NCI-H446 treated with DMSO at 0.1 percent for 48 hours (cell line): ENCODE measurements around the gene LOXL3.

Source experiments
- DNase-seq: peaks from one replicate; lab custom pipeline; 2025; lab: John Stamatoyannopoulos, UW

Gene LOXL3, protein sequence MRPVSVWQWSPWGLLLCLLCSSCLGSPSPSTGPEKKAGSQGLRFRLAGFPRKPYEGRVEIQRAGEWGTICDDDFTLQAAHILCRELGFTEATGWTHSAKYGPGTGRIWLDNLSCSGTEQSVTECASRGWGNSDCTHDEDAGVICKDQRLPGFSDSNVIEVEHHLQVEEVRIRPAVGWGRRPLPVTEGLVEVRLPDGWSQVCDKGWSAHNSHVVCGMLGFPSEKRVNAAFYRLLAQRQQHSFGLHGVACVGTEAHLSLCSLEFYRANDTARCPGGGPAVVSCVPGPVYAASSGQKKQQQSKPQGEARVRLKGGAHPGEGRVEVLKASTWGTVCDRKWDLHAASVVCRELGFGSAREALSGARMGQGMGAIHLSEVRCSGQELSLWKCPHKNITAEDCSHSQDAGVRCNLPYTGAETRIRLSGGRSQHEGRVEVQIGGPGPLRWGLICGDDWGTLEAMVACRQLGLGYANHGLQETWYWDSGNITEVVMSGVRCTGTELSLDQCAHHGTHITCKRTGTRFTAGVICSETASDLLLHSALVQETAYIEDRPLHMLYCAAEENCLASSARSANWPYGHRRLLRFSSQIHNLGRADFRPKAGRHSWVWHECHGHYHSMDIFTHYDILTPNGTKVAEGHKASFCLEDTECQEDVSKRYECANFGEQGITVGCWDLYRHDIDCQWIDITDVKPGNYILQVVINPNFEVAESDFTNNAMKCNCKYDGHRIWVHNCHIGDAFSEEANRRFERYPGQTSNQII

DNA sequence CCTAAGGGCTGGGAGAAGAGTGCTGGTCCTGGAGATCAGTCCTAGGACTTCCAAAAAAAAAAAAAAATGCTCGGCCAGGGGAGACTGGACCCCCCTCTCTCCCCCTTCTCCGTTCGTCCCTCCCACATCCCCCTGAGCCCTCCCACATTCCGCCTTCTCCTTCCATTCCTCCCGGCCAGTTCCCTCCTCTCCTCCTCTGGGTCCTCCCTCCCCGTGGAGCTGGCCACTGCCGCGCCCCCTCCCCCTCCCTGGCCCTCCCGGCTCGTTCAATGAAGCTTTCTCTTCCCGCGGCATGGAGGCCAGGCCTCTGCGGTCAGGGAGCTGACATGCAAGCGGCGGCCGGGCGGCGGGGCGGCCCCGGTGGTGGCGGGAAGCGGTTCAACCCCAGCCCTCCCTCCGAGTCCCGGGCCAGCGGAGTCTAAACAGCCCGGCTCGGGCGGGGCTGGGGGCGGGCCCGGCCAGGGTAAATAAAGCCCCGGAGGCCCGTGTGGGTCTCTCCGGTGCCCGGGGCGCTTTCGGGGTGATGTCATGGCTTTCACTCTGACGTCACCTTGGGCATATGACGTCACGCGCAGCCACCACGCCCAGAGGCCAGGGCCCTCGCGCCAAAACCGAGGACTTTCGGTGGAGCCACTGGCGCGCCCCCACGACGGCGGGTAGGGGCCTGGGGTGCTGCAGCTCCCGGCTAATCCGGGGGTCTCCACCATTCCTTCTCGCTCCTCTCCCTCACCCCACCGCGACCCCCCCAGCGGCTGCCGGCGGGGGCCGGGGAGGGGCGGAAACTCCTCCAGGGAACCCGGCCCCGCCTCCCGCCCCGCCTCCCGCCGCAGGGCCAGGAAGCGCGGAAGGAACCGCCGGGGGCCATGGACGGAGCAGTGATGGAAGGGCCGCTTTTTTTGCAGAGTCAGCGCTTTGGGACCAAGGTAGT is at the start of gene LOXL3, which contains the start of gene DOK1:
Gene LOXL3 (minus strand): TSS at position 51 of the 928 bp plus-strand sequence. CDS start 1,308 bp downstream, outside the sequence.
Gene DOK1 (plus strand): TSS at position 829 of the 928 bp plus-strand sequence. CDS start 35 bp downstream, at position 864.
- peak; percentile 25 for DNase-seq

DNA sequence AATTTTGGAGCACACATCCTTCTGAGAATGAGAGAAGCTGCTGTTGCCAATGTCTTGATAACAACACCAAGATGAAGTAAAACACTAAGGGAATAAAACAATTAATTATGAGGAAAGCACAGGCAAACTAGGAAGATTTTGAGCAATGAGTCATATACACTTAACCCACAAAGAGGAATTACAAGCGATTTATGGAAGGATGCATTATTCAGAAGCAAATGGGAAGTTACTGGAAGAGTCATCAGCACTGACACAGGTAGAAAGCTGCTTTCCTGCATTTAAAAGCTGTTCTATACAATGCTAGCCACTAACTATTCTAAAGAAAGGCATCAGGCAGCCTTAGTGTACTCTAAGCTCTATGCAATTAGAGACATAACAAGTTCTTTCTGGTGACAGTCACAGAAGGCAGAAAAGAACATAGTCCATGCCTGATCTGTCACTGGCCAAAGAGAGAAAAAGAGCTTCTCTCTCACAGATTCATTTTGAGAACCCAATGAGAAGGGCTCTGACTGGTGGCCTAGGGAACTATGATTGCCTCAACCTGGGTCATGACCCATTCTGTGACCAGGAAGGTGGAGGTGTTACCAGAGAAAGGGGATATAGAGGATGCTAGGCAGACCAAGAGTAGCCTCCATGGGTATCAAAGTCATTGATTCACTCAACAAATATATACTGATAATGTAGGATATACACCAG is 49.0 kb upstream of the LOXL3 start:
- no peak for DNase-seq

GRCh38 chr2:74599676-74600075 is 45.9 kb upstream of the LOXL3 start:
- no peak for DNase-seq

GRCh38 chr2:74597410-74597809 is 43.7 kb upstream of the LOXL3 start:
- DNase-seq: peak; percentile 98

GRCh38 chr2:74596584-74596983 is 42.8 kb upstream of the LOXL3 start:
- DNase-seq: no peak

GRCh38 chr2:74593826-74594772 is 40.4 kb upstream of the LOXL3 start:
- DNase-seq: peak; percentile 6

- no peak for DNase-seq
Measured at GRCh38 chr2:74588664-74589063, 34.9 kb upstream of the LOXL3 start.

GRCh38 chr2:74587664-74588277 is 34.0 kb upstream of the LOXL3 start:
- peak; percentile 41 for DNase-seq

GRCh38 chr2:74585406-74586185 is 31.9 kb upstream of the LOXL3 start:
- DNase-seq: no peak

DNA sequence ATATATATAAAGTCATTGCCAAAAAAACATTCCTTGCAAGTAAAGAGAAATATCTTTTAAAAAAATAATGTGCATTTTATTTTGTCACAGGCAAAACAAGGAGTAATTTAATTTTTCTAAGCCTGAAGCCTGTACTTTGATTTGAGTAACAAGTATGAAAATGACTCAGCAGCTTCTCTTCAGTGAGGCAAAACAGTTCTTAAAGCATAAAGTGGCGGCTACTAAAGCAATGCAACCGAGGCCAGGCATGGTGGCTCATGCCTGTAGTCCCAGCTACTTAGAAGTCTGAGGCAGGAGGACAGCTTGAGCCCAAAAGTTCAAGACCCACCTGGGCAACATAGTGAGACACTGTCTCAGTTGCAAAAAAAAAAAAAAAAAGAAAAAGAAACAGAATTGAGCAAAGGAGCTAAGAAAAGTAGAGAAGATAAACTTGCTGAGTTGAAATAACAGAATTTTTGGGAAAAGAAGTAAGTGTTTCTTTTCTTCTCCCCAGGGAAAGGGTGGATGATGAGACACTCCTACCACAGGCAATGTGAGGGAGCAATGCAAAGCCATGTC is 30.4 kb upstream of the LOXL3 start:
- DNase-seq: no peak

- no peak for DNase-seq
Measured at GRCh38 chr2:74583504-74583903, 29.8 kb upstream of the LOXL3 start.

- no peak for DNase-seq
Measured at GRCh38 chr2:74582184-74582583, 28.4 kb upstream of the LOXL3 start.

GRCh38 chr2:74581463-74581862 is 27.7 kb upstream of the LOXL3 start:
- no peak for DNase-seq

DNA sequence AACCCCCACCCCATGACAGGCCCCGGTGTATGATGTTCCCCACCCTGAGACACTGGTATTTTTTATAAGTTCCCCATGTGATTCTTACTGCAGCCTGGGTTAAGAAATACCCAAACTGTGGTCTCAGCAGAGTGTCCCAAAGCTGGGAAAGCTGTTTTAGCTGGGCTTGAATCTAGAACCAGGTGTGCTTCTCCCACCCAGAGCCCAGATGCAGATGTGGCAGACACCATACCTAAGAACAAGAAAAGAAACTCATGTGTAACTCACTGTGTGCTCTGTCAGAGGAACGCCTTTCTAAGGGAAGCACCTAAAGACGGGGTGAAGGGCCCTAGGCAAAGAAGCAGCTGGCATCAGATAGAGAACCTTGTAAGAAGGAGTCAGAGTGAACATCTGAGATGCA is 24.7 kb upstream of the LOXL3 start:
- DNase-seq: no peak

DNA sequence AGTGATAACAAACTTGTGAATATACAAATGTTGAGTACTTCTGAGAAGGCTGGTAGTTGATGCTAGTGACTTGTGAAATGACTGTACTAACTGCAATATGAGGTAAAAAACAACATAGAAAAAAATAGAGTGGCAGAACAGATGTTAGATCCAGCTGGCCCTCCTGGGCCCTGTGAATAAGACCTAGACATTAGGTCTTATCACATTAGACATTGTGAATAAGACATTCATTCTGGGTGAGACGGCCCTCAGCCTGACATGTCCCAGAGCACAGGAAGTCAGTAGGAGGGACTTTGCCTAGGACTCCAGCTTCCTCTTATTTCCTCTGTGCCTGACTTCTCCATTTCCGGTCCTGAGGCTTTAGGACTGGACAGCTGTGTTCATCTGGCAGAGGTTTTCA is 23.7 kb upstream of the LOXL3 start:
- no peak for DNase-seq

DNA sequence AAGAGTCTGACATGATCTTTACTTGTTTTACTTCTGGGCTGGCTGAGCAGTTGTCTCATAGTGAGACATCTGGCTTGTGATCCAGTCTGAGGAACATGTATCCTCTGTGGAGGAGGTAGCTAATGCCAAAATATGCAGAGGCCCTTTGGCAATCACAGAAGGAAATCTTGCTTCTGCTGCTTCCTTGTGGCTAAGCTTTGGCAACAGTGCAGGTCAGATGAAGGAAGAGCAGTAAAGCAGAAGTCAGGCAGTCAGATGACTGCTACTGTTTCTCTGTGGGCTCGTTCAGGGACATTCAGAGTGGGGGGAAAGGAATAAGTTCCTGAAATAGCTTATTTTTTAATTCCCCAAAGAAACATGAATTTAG is 23.1 kb upstream of the LOXL3 start:
- DNase-seq: no peak

DNA sequence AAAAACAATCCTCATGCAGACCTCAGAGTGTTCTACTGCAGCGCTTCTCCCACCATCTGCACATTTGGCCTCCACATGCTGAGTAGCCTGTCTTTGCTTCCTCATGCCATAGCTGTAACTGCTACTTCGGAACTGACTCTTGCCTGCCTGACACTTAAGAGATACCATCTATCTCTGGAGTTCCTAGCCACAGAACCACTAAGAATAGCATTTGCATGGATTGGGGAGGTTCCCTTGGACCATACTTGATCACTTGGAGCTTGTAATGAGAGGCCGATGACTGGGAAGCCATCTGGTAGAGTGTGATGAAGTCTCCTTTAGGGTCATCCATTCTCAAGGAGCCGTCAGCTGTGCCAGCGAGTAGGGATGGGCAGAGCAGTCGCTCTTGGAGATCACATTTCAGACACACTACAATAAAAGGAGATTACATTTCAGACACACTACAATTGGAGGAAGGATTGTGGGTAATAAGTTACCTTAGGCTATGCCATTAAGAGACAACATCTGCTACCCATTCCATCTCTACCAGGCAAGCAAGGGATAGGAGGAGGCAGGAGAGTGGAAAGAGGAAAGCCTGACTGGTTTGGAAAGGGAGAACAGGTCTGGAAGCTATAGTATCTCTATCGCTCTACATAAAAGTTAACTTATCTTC is 22.6 kb upstream of the LOXL3 start:
- DNase-seq: no peak

- no peak for DNase-seq
Measured at GRCh38 chr2:74575320-74575719, 21.6 kb upstream of the LOXL3 start.
